ENCODE data around the gene SEMA3F.
"Not testable (repeated sequence)": the region's sequence is repeated elsewhere in the genome, so short reads cannot be mapped to it uniquely, and the experiment has no call there.

The SEMA3F gene

DNA sequence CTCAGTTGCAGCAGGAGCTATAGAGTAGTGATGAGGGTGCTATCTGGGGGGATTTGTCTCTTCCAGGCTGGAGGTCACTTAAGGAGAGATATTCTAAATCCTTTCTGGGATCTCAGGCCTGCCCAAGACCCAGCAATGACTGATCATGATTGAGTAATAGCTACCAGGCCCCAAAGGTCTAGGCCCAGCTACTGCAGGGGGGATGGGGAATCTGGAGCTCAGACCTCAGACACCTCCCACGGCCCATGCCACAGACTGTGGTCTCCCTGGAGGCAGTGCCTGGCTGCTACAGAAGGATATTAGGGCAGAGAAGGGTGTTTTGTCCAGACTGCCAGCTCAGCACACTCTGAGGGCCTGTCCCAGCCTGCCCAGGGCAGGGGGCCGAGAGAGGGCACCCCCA, 56.8 kb downstream of the SEMA3F start:
- no peak for DNase-seq (ENCODE audit: low read depth)

GRCh38 chr3:50212502-50212901, 57.4 kb downstream of the SEMA3F start:
- no peak for DNase-seq (ENCODE audit: low read depth)

DNA sequence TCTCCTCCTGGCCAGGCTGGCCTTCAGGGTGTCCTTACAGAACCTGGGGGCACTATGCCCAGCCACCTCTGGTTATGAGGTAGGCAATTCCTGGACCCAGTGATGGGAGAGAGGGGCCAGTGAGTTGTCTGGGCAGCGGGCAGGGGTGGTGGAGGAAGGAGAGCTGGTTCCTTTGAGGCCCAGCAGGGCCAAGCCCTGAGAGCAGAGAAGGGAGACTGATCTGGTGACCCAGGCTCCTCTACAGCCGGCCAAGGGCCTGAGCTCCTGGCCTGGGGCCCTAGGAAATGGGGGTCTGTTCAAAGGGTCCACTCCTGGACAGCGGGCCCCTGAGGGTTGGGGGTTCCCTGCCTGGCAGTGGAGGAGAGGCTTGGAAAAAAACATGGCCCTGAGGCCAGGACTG, 57.8 kb downstream of the SEMA3F start:
- no peak for DNase-seq (ENCODE audit: low read depth)

DNA sequence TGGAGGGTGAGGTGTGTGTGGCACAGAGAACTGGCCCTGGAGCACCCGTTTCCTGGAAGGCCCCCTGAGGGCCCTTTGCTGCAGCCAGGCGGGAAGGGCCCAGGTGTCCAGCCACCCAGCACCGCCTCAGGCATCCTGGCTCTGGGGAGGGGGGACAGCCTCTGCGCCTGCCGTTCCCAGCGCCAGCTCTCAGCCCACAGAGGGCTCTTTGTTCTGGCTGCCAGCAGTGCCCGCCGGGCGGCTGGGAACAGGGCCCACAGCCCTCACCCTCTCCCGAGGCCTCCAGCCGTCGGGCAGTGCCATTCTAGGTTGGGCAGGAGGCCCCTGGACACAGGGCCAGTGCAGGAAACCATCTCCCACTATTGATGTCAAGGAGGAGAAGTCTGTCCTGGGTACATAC, 58.2 kb downstream of the SEMA3F start:
- DNase-seq (ENCODE audit: low read depth), result no peak

DNA sequence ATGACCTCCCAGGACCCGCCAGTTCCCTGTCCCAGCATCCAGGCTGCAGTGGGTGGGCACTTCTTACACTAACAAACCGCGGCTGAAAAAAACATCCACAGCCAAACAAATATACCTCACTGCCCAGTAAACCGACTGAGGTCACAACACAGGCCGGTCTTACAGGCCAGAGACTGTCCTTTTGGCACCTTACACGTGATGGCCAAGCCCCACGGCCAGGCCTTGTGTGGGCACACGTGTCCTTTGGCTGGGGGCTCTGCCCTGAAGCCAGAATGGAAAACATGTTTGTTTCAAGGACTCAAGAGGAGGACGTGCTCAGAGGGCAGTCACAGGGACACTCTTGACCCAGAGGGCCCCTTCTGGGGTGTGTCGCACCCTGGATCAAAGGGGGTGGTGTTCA, 59.7 kb downstream of the SEMA3F start:
- DNase-seq (ENCODE audit: low read depth), result no peak

DNA sequence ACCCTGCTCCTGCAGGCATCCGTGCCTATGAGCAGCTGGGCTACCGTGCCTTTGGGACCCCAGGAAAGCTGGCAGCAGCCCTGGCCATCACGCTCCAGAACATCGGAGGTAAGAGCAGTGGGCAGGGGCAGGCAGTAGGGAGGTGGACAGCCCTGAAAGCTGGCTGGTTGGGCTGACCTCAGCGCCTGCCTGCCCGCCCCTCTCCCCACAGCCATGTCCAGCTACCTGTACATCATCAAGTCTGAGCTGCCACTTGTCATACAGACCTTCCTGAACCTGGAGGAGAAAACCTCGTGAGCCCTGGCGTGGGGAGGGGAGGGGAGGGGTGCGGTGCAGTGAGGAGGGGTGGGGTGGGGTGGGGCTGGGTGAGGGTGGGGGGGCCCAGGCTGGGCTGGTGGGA, 60.4 kb downstream of the SEMA3F start:
- no peak for DNase-seq (ENCODE audit: low read depth)

DNA sequence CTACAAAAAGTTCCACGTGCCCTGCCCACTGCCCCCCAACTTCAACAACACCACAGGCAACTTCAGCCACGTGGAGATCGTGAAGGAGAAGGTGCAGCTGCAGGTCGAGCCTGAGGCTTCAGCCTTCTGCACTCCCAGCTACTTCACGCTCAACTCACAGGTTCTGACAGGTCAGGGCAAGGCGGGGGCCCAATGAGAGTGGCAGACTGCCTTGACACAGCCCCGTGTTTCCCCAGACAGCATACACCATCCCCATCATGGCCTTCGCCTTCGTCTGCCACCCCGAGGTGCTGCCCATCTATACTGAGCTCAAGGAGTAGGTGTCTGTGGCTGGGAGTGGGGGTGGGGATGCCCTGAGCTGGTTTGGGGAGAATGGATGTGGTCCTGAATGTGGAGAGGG, 62.6 kb downstream of the SEMA3F start:
- no peak for DNase-seq (ENCODE audit: low read depth)

- no peak for DNase-seq (ENCODE audit: low read depth)
Measured at GRCh38 chr3:50218448-50218847, 63.3 kb downstream of the SEMA3F start.

GRCh38 chr3:50219285-50219684, 64.2 kb downstream of the SEMA3F start:
- DNase-seq (ENCODE audit: low read depth), result no peak

- DNase-seq (ENCODE audit: low read depth), result no peak
Measured at GRCh38 chr3:50220109-50220508, 65.0 kb downstream of the SEMA3F start.

DNA sequence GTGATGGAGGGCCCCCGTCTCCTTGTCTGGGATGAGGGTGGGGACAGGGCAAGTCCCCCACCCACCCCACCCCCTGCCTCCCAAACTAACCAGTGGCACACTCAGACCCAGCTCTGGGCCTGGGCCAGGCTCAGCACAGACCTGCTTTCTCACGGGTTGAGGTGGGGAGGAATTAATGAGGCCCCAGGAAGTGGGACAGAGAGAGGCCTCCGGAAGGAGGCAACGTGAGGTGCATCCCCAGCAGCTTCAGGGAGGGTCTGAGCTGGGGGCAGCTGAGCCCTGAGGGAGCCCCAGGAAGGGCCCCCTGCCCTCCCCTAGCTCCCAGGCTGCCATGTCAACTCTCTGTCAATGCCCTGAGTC, 65.9 kb downstream of the SEMA3F start:
- no peak for DNase-seq (ENCODE audit: low read depth)

- DNase-seq (ENCODE audit: low read depth), result no peak
Measured at GRCh38 chr3:50221411-50222168, 66.5 kb downstream of the SEMA3F start.

DNA sequence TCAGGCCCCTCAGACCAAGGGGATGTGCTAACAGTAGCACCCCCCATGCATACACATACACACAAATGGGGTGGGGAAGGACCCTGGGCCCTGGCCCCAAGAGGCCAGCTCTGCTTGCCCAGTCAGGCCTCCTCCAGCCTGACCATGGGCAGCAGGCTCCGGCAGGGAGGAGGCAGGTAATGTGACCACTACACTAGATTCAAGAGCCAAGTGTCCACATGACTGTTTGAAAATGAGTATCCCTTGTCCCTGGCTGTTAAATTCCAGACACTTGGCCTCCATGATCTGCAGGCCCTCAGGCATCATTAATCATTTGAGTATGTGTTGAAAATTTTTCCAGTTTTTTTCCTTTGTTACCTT, 67.0 kb downstream of the SEMA3F start:
- no peak for DNase-seq (ENCODE audit: low read depth)

GRCh38 chr3:50224639-50225038, 69.5 kb downstream of the SEMA3F start:
- DNase-seq (ENCODE audit: low read depth), result no peak

GRCh38 chr3:50226888-50227389, 71.8 kb downstream of the SEMA3F start:
- DNase-seq (ENCODE audit: low read depth), result no peak

GRCh38 chr3:50227390-50228183, 72.5 kb downstream of the SEMA3F start:
- DNase-seq (ENCODE audit: low read depth), result peak; percentile 83

DNA sequence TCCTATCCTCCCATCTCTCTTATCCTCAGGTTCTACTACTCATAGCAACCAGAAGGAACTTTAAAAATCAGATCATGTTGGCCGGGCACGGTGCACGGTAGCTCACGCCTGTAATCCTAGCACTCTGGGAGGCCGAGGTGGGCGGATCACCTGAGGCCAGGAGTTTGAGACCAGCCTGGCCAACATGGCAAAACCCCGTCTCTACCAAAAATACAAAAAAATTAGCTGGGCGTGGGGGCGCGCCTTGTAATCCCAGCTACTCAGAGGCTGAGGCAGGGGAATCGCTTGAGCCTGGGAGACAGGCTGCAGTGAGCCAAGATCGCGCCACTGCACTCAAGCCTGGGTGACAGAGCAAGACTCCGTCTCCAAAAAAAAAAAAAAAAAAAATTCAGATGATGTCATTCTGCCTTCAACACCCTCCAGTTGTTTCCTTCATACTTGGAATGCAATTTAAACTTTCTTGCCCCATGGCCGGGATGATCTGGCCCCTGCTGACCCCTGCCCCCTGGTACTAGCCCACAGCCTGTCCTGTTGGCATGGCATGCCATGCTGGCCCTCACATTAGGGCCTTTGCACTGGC, 73.2 kb downstream of the SEMA3F start:
- not testable (repeated sequence) for DNase-seq (ENCODE audit: low read depth)

- no peak for DNase-seq (ENCODE audit: low read depth)
Measured at GRCh38 chr3:50229490-50229889, 74.4 kb downstream of the SEMA3F start.

DNA sequence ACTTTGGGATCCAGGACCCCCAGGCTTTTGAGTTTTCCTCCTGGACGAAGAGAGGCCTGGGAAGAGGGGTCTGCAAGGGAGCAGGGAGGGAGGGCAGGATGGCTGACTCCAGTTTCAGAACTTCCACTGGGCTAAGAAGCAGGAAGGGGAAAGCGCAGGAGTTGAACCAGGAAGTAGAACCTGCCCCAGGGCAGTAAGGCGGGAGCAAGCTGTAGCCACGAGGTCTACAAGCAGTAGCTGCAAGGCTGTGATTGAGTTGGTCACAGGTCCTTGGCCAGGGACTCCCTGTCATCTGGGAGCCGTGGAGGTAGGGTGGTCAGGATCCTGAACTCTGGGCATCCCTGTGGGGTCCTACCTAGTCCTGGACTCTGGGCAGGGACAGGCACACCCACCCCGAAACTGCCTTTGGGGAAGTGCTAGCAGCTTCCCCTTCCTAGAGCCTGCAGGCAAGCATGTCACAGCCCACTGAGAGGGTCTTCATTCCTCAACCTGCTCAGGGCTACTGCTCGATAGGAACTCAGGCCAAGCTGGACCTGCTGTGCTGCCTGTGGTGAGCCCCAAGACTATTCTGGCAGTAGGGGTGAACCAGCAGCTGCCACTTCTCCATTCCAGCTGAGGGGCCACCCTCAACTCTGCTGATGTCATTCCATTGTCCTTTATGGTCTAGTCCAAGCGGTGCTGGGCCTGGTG, 75.1 kb downstream of the SEMA3F start:
- no peak for DNase-seq (ENCODE audit: low read depth)

DNA sequence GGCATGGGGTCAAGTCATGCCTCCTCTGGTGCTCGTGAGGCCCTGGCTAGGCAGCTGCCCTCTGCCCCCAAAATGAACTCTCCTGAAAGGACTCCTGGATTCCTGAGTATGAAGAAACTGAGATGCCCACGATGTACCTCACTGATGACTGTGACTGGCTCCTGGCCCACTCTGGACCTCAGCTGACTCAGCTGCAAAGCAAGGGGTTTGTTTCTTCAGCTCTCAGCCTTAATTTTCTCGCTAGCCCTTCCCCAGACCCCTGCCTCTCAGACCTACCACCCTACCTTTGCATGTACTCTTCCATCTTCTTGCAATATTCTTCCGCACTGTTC, 75.6 kb downstream of the SEMA3F start:
- no peak for DNase-seq (ENCODE audit: low read depth)

DNA sequence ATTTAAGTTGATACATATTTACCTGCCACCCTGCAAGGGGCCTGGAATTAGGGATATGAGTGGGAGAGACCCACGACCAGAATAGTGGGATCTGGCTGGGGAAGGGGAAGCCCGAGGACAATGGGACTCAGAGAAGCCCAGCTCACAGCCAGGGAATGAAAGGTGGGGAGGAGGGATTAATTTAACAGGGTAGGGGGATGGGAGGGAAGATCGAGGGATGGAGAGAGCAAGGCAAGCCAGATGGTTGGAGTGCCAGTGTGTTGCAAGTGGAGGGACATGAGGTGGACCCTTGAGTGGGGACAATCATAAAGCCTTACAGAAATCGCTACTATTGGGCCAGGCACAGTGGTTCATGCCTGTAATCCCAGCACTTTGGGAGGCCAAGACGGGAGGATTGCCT, 76.5 kb downstream of the SEMA3F start:
- no peak for DNase-seq (ENCODE audit: low read depth)

DNA sequence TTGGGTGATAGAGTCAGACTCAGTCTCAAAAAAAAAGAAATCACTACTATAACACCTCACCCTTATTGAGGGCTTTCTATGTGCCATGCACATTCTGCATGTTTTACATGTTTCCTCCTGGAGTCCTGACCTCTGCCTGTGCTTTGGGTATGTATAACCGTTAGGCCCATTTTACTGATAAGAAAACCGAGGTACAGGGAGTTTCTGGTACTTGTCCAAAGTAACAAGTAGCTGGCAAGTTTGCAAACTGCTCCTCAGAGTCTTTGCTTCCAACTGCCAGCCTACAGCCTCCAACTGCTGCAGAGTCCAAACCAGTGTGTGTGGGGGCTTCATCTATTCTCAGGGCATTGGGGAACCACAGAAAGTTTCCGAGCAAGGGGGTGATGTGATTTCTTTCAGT, 77.2 kb downstream of the SEMA3F start:
- DNase-seq (ENCODE audit: low read depth), result no peak

DNA sequence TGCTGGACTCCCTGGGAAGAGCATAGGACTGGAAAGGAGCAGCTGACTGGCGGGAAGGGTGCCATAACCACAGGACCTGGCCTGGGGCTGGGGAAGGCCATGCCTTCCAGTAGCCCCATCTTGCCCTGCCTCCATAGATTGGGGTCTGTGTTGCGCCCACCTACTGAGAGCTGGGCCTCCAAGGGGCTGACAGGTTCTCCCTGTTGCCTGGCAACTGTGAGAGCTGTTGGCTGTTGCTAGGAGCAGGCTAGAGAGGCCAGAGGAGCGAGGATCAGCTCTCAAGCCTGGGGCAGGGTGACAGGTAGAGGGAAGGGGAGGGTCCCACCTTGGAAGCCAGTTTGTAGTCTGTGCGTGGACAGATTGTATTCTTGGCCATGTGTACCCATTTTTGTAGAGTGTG, 78.1 kb downstream of the SEMA3F start:
- DNase-seq (ENCODE audit: low read depth), result no peak

All from T follicular helper cell (primary cell).